WTC11 (cell line): ENCODE measurements around the gene RBM24. TPM values are rescaled to one million over a fixed set of nuclear protein-coding genes. Genes with fewer than 3 reads are reported as not detected.

ENCODE experiments used
- ATAC-seq: fragments of 200-7000 bp; cut with Tn5 transposase; 2 replicates; pipeline ENCODE4 v1.10.0; 2021; ENCODE audit warnings: mild to moderate bottlenecking, moderate library complexity
- CTCF ChIA-PET: fragments of 300-600 bp; sonication (Branson Sonifier 250); formaldehyde crosslinking; loops from one replicate; lab custom pipeline; 2021; ENCODE audit warnings: antibody characterized with exemption; lab: Charles Lee
- POLR2A ChIA-PET: fragments of 350-600 bp; sonication (Branson Sonifier 250); formaldehyde crosslinking; loops from one replicate; lab custom pipeline; 2021; ENCODE audit warnings: antibody characterized with exemption; lab: Charles Lee
- DNase-seq: peaks from one replicate; pipeline ENCODE4 v3.0.0; 2021; ENCODE audit warnings: low spot score
- H3K27ac Mint-ChIP-seq: 2 replicates; pipeline ENCODE4 v1.8.0; 2021; ENCODE audit warnings: mixed read lengths
- H3K27me3 Mint-ChIP-seq: 2 replicates; pipeline ENCODE4 v1.8.0; 2021; ENCODE audit warnings: low read depth, mild to moderate bottlenecking, moderate library complexity, mixed read lengths
- H3K36me3 Mint-ChIP-seq: 2 replicates; pipeline ENCODE4 v1.8.0; 2021; ENCODE audit warnings: mixed read lengths
- H3K4me1 Mint-ChIP-seq: 2 replicates; pipeline ENCODE4 v1.8.0; 2022; ENCODE audit warnings: mixed read lengths
- H3K4me3 Mint-ChIP-seq: 2 replicates; pipeline ENCODE4 v1.8.0; 2021; ENCODE audit warnings: mild to moderate bottlenecking, moderate library complexity, mixed read lengths
- H3K9me3 Mint-ChIP-seq: 2 replicates; pipeline ENCODE4 v1.8.0; 2021; ENCODE audit warnings: mixed read lengths
- ATF6 ChIP-seq: sonication (generic); formaldehyde crosslinking; IDR thresholded peaks from 2 replicates; pipeline ENCODE4 v1.8.1; 2023; ENCODE audit warnings: mild to moderate bottlenecking, missing genetic modification reagents
- CREB1 ChIP-seq: sonication (generic); formaldehyde crosslinking; IDR thresholded peaks from 2 replicates; pipeline ENCODE4 v1.8.0; 2023; ENCODE audit warnings: mild to moderate bottlenecking, missing genetic modification reagents
- CTCF ChIP-seq: fragments of 200-600 bp; IDR thresholded peaks from 2 replicates; pipeline ENCODE4 v1.8.0; 2022; ENCODE audit warnings: antibody characterized with exemption
- E2F4 ChIP-seq: sonication (generic); formaldehyde crosslinking; IDR thresholded peaks from 2 replicates; pipeline ENCODE4 v1.8.1; 2022; ENCODE audit warnings: low read depth, mild to moderate bottlenecking, moderate library complexity, missing genetic modification reagents, borderline replicate concordance
- ESRRA ChIP-seq: sonication (generic); formaldehyde crosslinking; IDR thresholded peaks from 2 replicates; pipeline ENCODE4 v1.8.1; 2022; ENCODE audit warnings: mild to moderate bottlenecking, missing genetic modification reagents, borderline replicate concordance
- GRHL2 ChIP-seq: fragments of 250-450 bp; sonication (Bioruptor Pico); IDR thresholded peaks from 2 replicates; pipeline ENCODE4 v1.8.0; 2022; ENCODE audit warnings: mild to moderate bottlenecking, moderate library complexity; ENCODE audit not compliant: insufficient replicate concordance, severe bottlenecking
- IRF1 ChIP-seq: sonication (generic); formaldehyde crosslinking; IDR thresholded peaks from 2 replicates; pipeline ENCODE4 v1.8.0; 2023; ENCODE audit warnings: missing genetic modification reagents
- IRF2 ChIP-seq: sonication (generic); formaldehyde crosslinking; IDR thresholded peaks from 2 replicates; pipeline ENCODE4 v1.8.0; 2022; ENCODE audit warnings: low read depth, missing genetic modification reagents, borderline replicate concordance
- MLX ChIP-seq: sonication (generic); formaldehyde crosslinking; IDR thresholded peaks from 2 replicates; pipeline ENCODE4 v1.8.1; 2023; ENCODE audit warnings: mild to moderate bottlenecking, missing genetic modification reagents, moderate library complexity
- NFYB ChIP-seq: sonication (generic); formaldehyde crosslinking; conservative IDR thresholded peaks from 2 replicates; pipeline ENCODE4 v1.8.0; 2022; ENCODE audit warnings: low read depth, missing genetic modification reagents
- NR3C1 ChIP-seq: sonication (generic); formaldehyde crosslinking; conservative IDR thresholded peaks from 2 replicates; pipeline ENCODE4 v1.8.1; 2023; ENCODE audit warnings: low read depth, mild to moderate bottlenecking, missing genetic modification reagents
- OVOL2 ChIP-seq: fragments of 250-450 bp; sonication (Bioruptor Pico); IDR thresholded peaks from 2 replicates; pipeline ENCODE4 v1.9.0; 2021; ENCODE audit warnings: mild to moderate bottlenecking, borderline replicate concordance
- RORB ChIP-seq: fragments of 250-450 bp; sonication (Bioruptor Pico); IDR thresholded peaks from 2 replicates; pipeline ENCODE4 v1.9.0; 2021; ENCODE audit warnings: mild to moderate bottlenecking
- TEAD1 ChIP-seq: sonication (generic); formaldehyde crosslinking; IDR thresholded peaks from 2 replicates; pipeline ENCODE4 v1.8.0; 2022; ENCODE audit warnings: mild to moderate bottlenecking, missing genetic modification reagents
- USF1 ChIP-seq: sonication (generic); formaldehyde crosslinking; IDR thresholded peaks from 2 replicates; pipeline ENCODE4 v1.8.0; 2022; ENCODE audit warnings: mild to moderate bottlenecking, missing genetic modification reagents
- ZBTB21 ChIP-seq: sonication (generic); formaldehyde crosslinking; IDR thresholded peaks from 2 replicates; pipeline ENCODE4 v1.8.1; 2023; ENCODE audit warnings: mild to moderate bottlenecking, missing genetic modification reagents, borderline replicate concordance
- ZNF512 ChIP-seq: sonication (generic); formaldehyde crosslinking; IDR thresholded peaks from 2 replicates; pipeline ENCODE4 v1.8.1; 2022; ENCODE audit warnings: missing genetic modification reagents, borderline replicate concordance
- total RNA-seq: library from RNA; stranded (reverse); gene quantifications from 3 replicates; pipeline ENCODE4 v1.2.3, GENCODE V29; 2021

RBM24 gene
- total RNA-seq, 1 experiment from 2014 or later: 0.63 TPM

GRCh38 chr6:17268114-17268513 is 13.0 kb upstream of the RBM24 start:
- no peak overlapping the region for H3K27ac Mint-ChIP-seq
- POLR2A ChIA-PET: no interaction called here
- no peak overlapping the region for H3K4me3 Mint-ChIP-seq
- no peaks in the 10 kb centered on the region; the same call in 1 of the 2 replicates for H3K27me3 Mint-ChIP-seq
- TF ChIP-seq IRF2 (CRISPR knock-in tag) (no peak), IRF1 (CRISPR knock-in tag) (no peak), USF1 (CRISPR knock-in tag) (no peak), MLX (CRISPR knock-in tag) (no peak), ZNF512 (CRISPR knock-in tag) (no peak), E2F4 (CRISPR knock-in tag) (no peak), ESRRA (no peak), ATF6 (CRISPR knock-in tag) (no peak), TEAD1 (no peak), RORB (CRISPR knock-in tag) (no peak), NR3C1 (CRISPR knock-in tag) (no peak), NFYB (CRISPR knock-in tag) (no peak), GRHL2 (CRISPR knock-in tag) (no peak), CTCF (no peak), ZBTB21 (CRISPR knock-in tag) (no peak), CREB1 (no peak), OVOL2 (CRISPR knock-in tag) (no peak)
- TF ChIP-seq, all 79 proteins: peak for 0
- no peaks in the 10 kb centered on the region for H3K4me1 Mint-ChIP-seq
- ATAC-seq: no peak
- CTCF ChIA-PET: interaction anchor here (1.0 kb wide), 1 partner anchor 316 kb away, joined by 3 read pairs; no protein-coding TSS in a partner anchor
- no peaks in the 10 kb centered on the region for H3K36me3 Mint-ChIP-seq
- DNase-seq: no peak
- peaks cover 5% of the 10 kb centered on the region; the same call in 1 of the 2 replicates for H3K9me3 Mint-ChIP-seq
